Nephron progenitor cell (in vitro differentiated cells): ENCODE measurements around the gene DCD.

Experiments used
- DNase-seq: peaks from one replicate; pipeline ENCODE4 v3.0.0; 2021
- H3K27ac Mint-ChIP-seq: 2 replicates; pipeline ENCODE4 v1.8.0; 2021; ENCODE audit warnings: mild to moderate bottlenecking, moderate library complexity, mixed read lengths
- H3K27me3 Mint-ChIP-seq: 2 replicates; pipeline ENCODE4 v1.8.0; 2021; ENCODE audit warnings: mild to moderate bottlenecking, low read depth, mixed read lengths; ENCODE audit not compliant: poor library complexity
- H3K36me3 Mint-ChIP-seq: 2 replicates; pipeline ENCODE4 v1.8.0; 2021; ENCODE audit warnings: low read depth, mixed read lengths
- H3K4me1 Mint-ChIP-seq: 2 replicates; pipeline ENCODE4 v1.8.0; 2021; ENCODE audit warnings: mixed read lengths
- H3K4me3 Mint-ChIP-seq: 2 replicates; pipeline ENCODE4 v1.8.0; 2021; ENCODE audit warnings: mild to moderate bottlenecking, moderate library complexity, mixed read lengths
- H3K9me3 Mint-ChIP-seq: 2 replicates; pipeline ENCODE4 v1.8.0; 2021; ENCODE audit warnings: mild to moderate bottlenecking, moderate library complexity, mixed read lengths
- TF ChIP-seq, protein P1 (sequence below): fragments of 200-600 bp; sonication (generic); IDR thresholded peaks from 2 replicates; pipeline ENCODE4 v1.5.0; 2021; ENCODE audit warnings: antibody characterized with exemption

The DCD gene

GRCh38 chr12:54624315-54625279 lies 23.6 kb downstream of the DCD start:
- Mint-ChIP-seq H3K4me3 (no peak overlapping the region), H3K27me3 (peaks cover 42% of the 10 kb centered on the region), H3K36me3 (no peaks in the 10 kb centered on the region), H3K9me3 (peaks cover 29% of the 10 kb centered on the region), H3K4me1 (peaks cover 5% of the 10 kb centered on the region), H3K27ac (no peak overlapping the region)
- TF ChIP-seq, protein P1, sequence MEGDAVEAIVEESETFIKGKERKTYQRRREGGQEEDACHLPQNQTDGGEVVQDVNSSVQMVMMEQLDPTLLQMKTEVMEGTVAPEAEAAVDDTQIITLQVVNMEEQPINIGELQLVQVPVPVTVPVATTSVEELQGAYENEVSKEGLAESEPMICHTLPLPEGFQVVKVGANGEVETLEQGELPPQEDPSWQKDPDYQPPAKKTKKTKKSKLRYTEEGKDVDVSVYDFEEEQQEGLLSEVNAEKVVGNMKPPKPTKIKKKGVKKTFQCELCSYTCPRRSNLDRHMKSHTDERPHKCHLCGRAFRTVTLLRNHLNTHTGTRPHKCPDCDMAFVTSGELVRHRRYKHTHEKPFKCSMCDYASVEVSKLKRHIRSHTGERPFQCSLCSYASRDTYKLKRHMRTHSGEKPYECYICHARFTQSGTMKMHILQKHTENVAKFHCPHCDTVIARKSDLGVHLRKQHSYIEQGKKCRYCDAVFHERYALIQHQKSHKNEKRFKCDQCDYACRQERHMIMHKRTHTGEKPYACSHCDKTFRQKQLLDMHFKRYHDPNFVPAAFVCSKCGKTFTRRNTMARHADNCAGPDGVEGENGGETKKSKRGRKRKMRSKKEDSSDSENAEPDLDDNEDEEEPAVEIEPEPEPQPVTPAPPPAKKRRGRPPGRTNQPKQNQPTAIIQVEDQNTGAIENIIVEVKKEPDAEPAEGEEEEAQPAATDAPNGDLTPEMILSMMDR = no peak
- DNase-seq = no peak

GRCh38 chr12:54622463-54623183 lies 25.5 kb downstream of the DCD start:
- Mint-ChIP-seq H3K36me3 (no peaks in the 10 kb centered on the region), H3K9me3 (peaks cover 15% of the 10 kb centered on the region), H3K27me3 (peaks cover 55% of the 10 kb centered on the region), H3K4me1 (peaks cover 5% of the 10 kb centered on the region), H3K27ac (no peak overlapping the region), H3K4me3 (no peak overlapping the region)
- no peak for DNase-seq
- TF ChIP-seq, protein P1 = peak; percentile 38

DNA sequence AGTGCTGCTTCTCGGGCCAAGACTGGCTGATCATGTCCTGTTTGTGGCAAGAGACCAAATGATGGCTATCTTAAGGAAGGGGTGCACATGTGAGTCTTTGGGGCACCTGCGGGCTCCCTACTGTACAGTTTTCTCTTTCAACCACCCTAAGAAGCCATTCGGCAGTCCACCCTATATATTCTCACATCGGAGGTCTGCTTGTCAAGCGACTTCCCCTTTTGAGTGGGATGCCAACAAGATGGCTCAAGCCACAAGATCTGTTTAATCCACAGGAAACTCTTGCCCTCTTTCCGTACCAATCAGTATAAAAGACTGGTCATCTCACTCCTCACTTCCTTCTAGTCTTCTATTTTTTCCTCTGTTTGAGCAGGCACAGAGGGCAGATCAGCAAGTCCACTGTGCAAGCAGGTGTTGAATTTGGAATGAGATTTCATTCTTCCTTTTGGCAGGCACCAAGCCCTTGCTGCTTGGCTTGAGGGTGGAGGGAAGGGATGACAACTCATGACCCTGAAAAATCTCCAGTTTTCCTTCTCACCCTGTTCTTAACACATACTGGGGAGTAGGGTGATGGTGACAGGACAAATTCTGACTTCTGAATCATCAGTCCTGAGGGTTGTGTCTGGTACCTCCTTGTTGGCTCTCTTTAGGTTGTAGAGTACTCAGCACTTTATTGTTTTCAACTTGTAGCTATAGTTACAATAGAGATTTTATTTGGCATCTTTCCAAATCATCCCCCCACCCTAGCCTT lies 31.1 kb downstream of the DCD start:
- Mint-ChIP-seq H3K27me3 (peaks cover 70% of the 10 kb centered on the region), H3K27ac (no peak overlapping the region), H3K36me3 (no peaks in the 10 kb centered on the region)

GRCh38 chr12:54612225-54612750 lies 35.9 kb downstream of the DCD start:
- Mint-ChIP-seq H3K4me1 (no peaks in the 10 kb centered on the region), H3K36me3 (no peaks in the 10 kb centered on the region), H3K4me3 (no peak overlapping the region), H3K27ac (no peak overlapping the region), H3K27me3 (peaks cover 42% of the 10 kb centered on the region), H3K9me3 (no peaks in the 10 kb centered on the region)
- no peak for DNase-seq
- TF ChIP-seq, protein P1 = no peak

More for the DNA sequence above, 31.1 kb downstream of the DCD start:
- DNase-seq = no peak
- no peaks in the 10 kb centered on the region for H3K9me3 Mint-ChIP-seq
- H3K4me3 Mint-ChIP-seq = no peak overlapping the region
- no peaks in the 10 kb centered on the region for H3K4me1 Mint-ChIP-seq
- TF ChIP-seq, protein P1 = no peak

DNA sequence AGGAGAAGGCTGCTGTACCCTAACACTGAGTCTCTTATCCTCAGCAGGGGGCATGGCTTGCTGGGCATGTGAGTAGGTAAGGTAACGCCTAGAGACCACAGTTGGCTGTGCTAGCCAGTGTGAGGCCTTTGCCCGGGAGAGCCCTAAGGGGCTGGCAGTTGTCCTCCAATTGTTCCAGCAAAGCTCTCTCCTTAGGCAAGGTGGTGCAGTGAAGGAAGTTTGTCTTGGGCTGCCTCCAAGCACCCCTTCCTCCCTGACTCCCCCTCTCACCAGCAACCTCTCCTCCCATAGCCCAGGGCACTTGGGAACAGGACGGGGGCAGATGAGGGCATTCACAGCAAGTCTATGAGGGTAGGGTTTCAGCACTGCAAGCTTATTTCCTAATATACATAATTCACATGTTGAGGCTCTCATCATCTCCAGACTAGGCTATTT lies 36.4 kb downstream of the DCD start:
- H3K36me3 Mint-ChIP-seq = no peaks in the 10 kb centered on the region
- TF ChIP-seq, protein P1 = no peak
- peaks cover 37% of the 10 kb centered on the region for H3K27me3 Mint-ChIP-seq
- no peak for DNase-seq
- H3K9me3 Mint-ChIP-seq = no peaks in the 10 kb centered on the region
- no peaks in the 10 kb centered on the region for H3K4me1 Mint-ChIP-seq
- H3K27ac Mint-ChIP-seq = no peak overlapping the region
- no peak overlapping the region for H3K4me3 Mint-ChIP-seq
